WTC11 (cell line): ENCODE measurements around the gene HAVCR2. TPM values are rescaled to one million over a fixed set of nuclear protein-coding genes. Genes with fewer than 3 reads are reported as not detected.

Source experiments
- ATAC-seq: fragments of 200-7000 bp; cut with Tn5 transposase; 2 replicates; pipeline ENCODE4 v1.10.0; 2021; ENCODE audit warnings: mild to moderate bottlenecking, moderate library complexity
- CTCF ChIA-PET: fragments of 300-600 bp; sonication (Branson Sonifier 250); formaldehyde crosslinking; loops from one replicate; lab custom pipeline; 2021; ENCODE audit warnings: antibody characterized with exemption; lab: Charles Lee
- POLR2A ChIA-PET: fragments of 350-600 bp; sonication (Branson Sonifier 250); formaldehyde crosslinking; loops from one replicate; lab custom pipeline; 2021; ENCODE audit warnings: antibody characterized with exemption; lab: Charles Lee
- DNase-seq: peaks from one replicate; pipeline ENCODE4 v3.0.0; 2021; ENCODE audit warnings: low spot score
- H3K27ac Mint-ChIP-seq: 2 replicates; pipeline ENCODE4 v1.8.0; 2021; ENCODE audit warnings: mixed read lengths
- H3K27me3 Mint-ChIP-seq: 2 replicates; pipeline ENCODE4 v1.8.0; 2021; ENCODE audit warnings: low read depth, mild to moderate bottlenecking, moderate library complexity, mixed read lengths
- H3K36me3 Mint-ChIP-seq: 2 replicates; pipeline ENCODE4 v1.8.0; 2021; ENCODE audit warnings: mixed read lengths
- H3K4me1 Mint-ChIP-seq: 2 replicates; pipeline ENCODE4 v1.8.0; 2022; ENCODE audit warnings: mixed read lengths
- H3K4me3 Mint-ChIP-seq: 2 replicates; pipeline ENCODE4 v1.8.0; 2021; ENCODE audit warnings: mild to moderate bottlenecking, moderate library complexity, mixed read lengths
- H3K9me3 Mint-ChIP-seq: 2 replicates; pipeline ENCODE4 v1.8.0; 2021; ENCODE audit warnings: mixed read lengths
- CREB1 ChIP-seq: sonication (generic); formaldehyde crosslinking; IDR thresholded peaks from 2 replicates; pipeline ENCODE4 v1.8.0; 2023; ENCODE audit warnings: mild to moderate bottlenecking, missing genetic modification reagents
- CREM ChIP-seq: sonication (generic); formaldehyde crosslinking; IDR thresholded peaks from 2 replicates; pipeline ENCODE4 v1.8.1; 2022; ENCODE audit warnings: mild to moderate bottlenecking, missing genetic modification reagents, moderate library complexity
- E2F4 ChIP-seq: sonication (generic); formaldehyde crosslinking; IDR thresholded peaks from 2 replicates; pipeline ENCODE4 v1.8.1; 2022; ENCODE audit warnings: low read depth, mild to moderate bottlenecking, moderate library complexity, missing genetic modification reagents, borderline replicate concordance
- ELF4 ChIP-seq: sonication (generic); formaldehyde crosslinking; IDR thresholded peaks from 2 replicates; pipeline ENCODE4 v1.8.1; 2022; ENCODE audit warnings: low read depth, mild to moderate bottlenecking, moderate library complexity, missing genetic modification reagents
- EMX1 ChIP-seq: fragments of 250-450 bp; sonication (Bioruptor Pico); IDR thresholded peaks from 2 replicates; pipeline ENCODE4 v1.8.0; 2021; ENCODE audit warnings: mild to moderate bottlenecking
- ERG ChIP-seq: fragments of 250-450 bp; sonication (Bioruptor Pico); IDR thresholded peaks from 2 replicates; pipeline ENCODE4 v1.8.0; 2021; ENCODE audit warnings: mild to moderate bottlenecking
- ESRRA ChIP-seq: sonication (generic); formaldehyde crosslinking; IDR thresholded peaks from 2 replicates; pipeline ENCODE4 v1.8.1; 2022; ENCODE audit warnings: mild to moderate bottlenecking, missing genetic modification reagents, borderline replicate concordance
- ETV6 ChIP-seq: sonication (generic); formaldehyde crosslinking; IDR thresholded peaks from 2 replicates; pipeline ENCODE4 v1.8.1; 2022; ENCODE audit warnings: mild to moderate bottlenecking, missing genetic modification reagents
- FOXP1 ChIP-seq: sonication (generic); formaldehyde crosslinking; IDR thresholded peaks from 2 replicates; pipeline ENCODE4 v1.8.0; 2022; ENCODE audit warnings: missing genetic modification reagents, mild to moderate bottlenecking, moderate library complexity, borderline replicate concordance
- FOXP4 ChIP-seq: sonication (generic); formaldehyde crosslinking; IDR thresholded peaks from 2 replicates; pipeline ENCODE4 v1.8.0; 2022; ENCODE audit warnings: mild to moderate bottlenecking, missing genetic modification reagents
- JAZF1 ChIP-seq: fragments of 250-450 bp; sonication (Bioruptor Pico); IDR thresholded peaks from 2 replicates; pipeline ENCODE4 v1.9.0; 2021; ENCODE audit warnings: moderate library complexity, mild to moderate bottlenecking, inconsistent platforms
- JUN ChIP-seq: sonication (generic); formaldehyde crosslinking; IDR thresholded peaks from 2 replicates; pipeline ENCODE4 v1.8.0; 2023; ENCODE audit warnings: mild to moderate bottlenecking, missing genetic modification reagents
- MYBL2 ChIP-seq: sonication (generic); formaldehyde crosslinking; IDR thresholded peaks from 2 replicates; pipeline ENCODE4 v1.8.1; 2023; ENCODE audit warnings: mild to moderate bottlenecking, moderate library complexity, missing genetic modification reagents
- NFATC4 ChIP-seq: fragments of 250-450 bp; sonication (Bioruptor Pico); IDR thresholded peaks from 2 replicates; pipeline ENCODE4 v1.9.0; 2021; ENCODE audit warnings: mild to moderate bottlenecking
- NFYB ChIP-seq: sonication (generic); formaldehyde crosslinking; conservative IDR thresholded peaks from 2 replicates; pipeline ENCODE4 v1.8.0; 2022; ENCODE audit warnings: low read depth, missing genetic modification reagents
- NR3C1 ChIP-seq: sonication (generic); formaldehyde crosslinking; conservative IDR thresholded peaks from 2 replicates; pipeline ENCODE4 v1.8.1; 2023; ENCODE audit warnings: low read depth, mild to moderate bottlenecking, missing genetic modification reagents
- OVOL2 ChIP-seq: fragments of 250-450 bp; sonication (Bioruptor Pico); IDR thresholded peaks from 2 replicates; pipeline ENCODE4 v1.9.0; 2021; ENCODE audit warnings: mild to moderate bottlenecking, borderline replicate concordance
- PREB ChIP-seq: sonication (generic); formaldehyde crosslinking; IDR thresholded peaks from 2 replicates; pipeline ENCODE4 v1.8.1; 2022; ENCODE audit warnings: mild to moderate bottlenecking, missing genetic modification reagents, moderate library complexity, borderline replicate concordance
- SMAD3 ChIP-seq: sonication (generic); formaldehyde crosslinking; IDR thresholded peaks from 2 replicates; pipeline ENCODE4 v1.8.0; 2022; ENCODE audit warnings: missing genetic modification reagents, mild to moderate bottlenecking, borderline replicate concordance
- SMAD4 ChIP-seq: sonication (generic); formaldehyde crosslinking; IDR thresholded peaks from 2 replicates; pipeline ENCODE4 v1.8.0; 2022; ENCODE audit warnings: mild to moderate bottlenecking, missing genetic modification reagents
- TEAD1 ChIP-seq: sonication (generic); formaldehyde crosslinking; IDR thresholded peaks from 2 replicates; pipeline ENCODE4 v1.8.0; 2022; ENCODE audit warnings: mild to moderate bottlenecking, missing genetic modification reagents
- USF1 ChIP-seq: sonication (generic); formaldehyde crosslinking; IDR thresholded peaks from 2 replicates; pipeline ENCODE4 v1.8.0; 2022; ENCODE audit warnings: mild to moderate bottlenecking, missing genetic modification reagents
- ZMAT4 ChIP-seq: fragments of 250-450 bp; sonication (Bioruptor Pico); IDR thresholded peaks from 2 replicates; pipeline ENCODE4 v1.9.0; 2021; ENCODE audit warnings: mild to moderate bottlenecking
- ZNF138 ChIP-seq: sonication (generic); formaldehyde crosslinking; conservative IDR thresholded peaks from 2 replicates; pipeline ENCODE4 v1.8.1; 2022; ENCODE audit warnings: mild to moderate bottlenecking, moderate library complexity, missing genetic modification reagents
- ZNF396 ChIP-seq: fragments of 250-450 bp; sonication (Bioruptor Pico); IDR thresholded peaks from 2 replicates; pipeline ENCODE4 v1.8.0; 2021; ENCODE audit warnings: mild to moderate bottlenecking, moderate library complexity, borderline replicate concordance
- total RNA-seq: library from RNA; stranded (reverse); gene quantifications from 3 replicates; pipeline ENCODE4 v1.2.3, GENCODE V29; 2021

HAVCR2 gene
- total RNA-seq, 1 experiment from 2014 or later, result 0.33 TPM

GRCh38 chr5:157107508-157107907 is 1.3 kb downstream of the HAVCR2 start:
- no peak for ATAC-seq
- H3K36me3 Mint-ChIP-seq, result no peaks in the 10 kb centered on the region
- H3K9me3 Mint-ChIP-seq, result no peaks in the 10 kb centered on the region
- ChIA-PET POLR2A (no interaction called here), CTCF (no interaction called here)
- no peak overlapping the region for H3K27ac Mint-ChIP-seq
- H3K4me1 Mint-ChIP-seq, result peaks cover 5% of the 10 kb centered on the region; the same call in 1 of the 2 replicates
- TF ChIP-seq SMAD4 (CRISPR knock-in tag) (no peak), TEAD1 (CRISPR knock-in tag) (no peak), E2F4 (CRISPR knock-in tag) (no peak), CREM (CRISPR knock-in tag) (no peak), OVOL2 (CRISPR knock-in tag) (no peak), ZMAT4 (CRISPR knock-in tag) (no peak), NFYB (CRISPR knock-in tag) (no peak), SMAD3 (no peak), MYBL2 (CRISPR knock-in tag) (no peak)
- DNase-seq, result no peak
- no peaks in the 10 kb centered on the region for H3K27me3 Mint-ChIP-seq
- H3K4me3 Mint-ChIP-seq, result no peak overlapping the region

GRCh38 chr5:157106630-157107461 is 2.0 kb downstream of the HAVCR2 start:
- POLR2A ChIA-PET, result no interaction called here
- TF ChIP-seq JAZF1 (CRISPR knock-in tag) (no peak), CREB1 (no peak), FOXP1 (CRISPR knock-in tag) (no peak), ZNF138 (CRISPR knock-in tag) (no peak), ZNF396 (no peak), ETV6 (CRISPR knock-in tag) (no peak)
- CTCF ChIA-PET, result no interaction called here
- H3K27ac Mint-ChIP-seq, result no peak overlapping the region
- H3K4me1 Mint-ChIP-seq, result peaks cover 5% of the 10 kb centered on the region; the same call in 1 of the 2 replicates
- H3K36me3 Mint-ChIP-seq, result no peaks in the 10 kb centered on the region
- ATAC-seq, result no peak
- no peaks in the 10 kb centered on the region for H3K9me3 Mint-ChIP-seq
- DNase-seq, result no peak
- no peak overlapping the region for H3K4me3 Mint-ChIP-seq
- H3K27me3 Mint-ChIP-seq, result no peaks in the 10 kb centered on the region

GRCh38 chr5:157100140-157100679 is 8.6 kb downstream of the HAVCR2 start:
- DNase-seq (no peak), ATAC-seq (no peak)
- no peaks in the 10 kb centered on the region for H3K4me1 Mint-ChIP-seq
- POLR2A ChIA-PET, result no interaction called here
- H3K9me3 Mint-ChIP-seq, result no peaks in the 10 kb centered on the region
- H3K36me3 Mint-ChIP-seq, result no peaks in the 10 kb centered on the region
- no peaks in the 10 kb centered on the region for H3K27me3 Mint-ChIP-seq
- no peak overlapping the region for H3K4me3 Mint-ChIP-seq
- H3K27ac Mint-ChIP-seq, result no peak overlapping the region
- CTCF ChIA-PET, result no interaction called here
- TF ChIP-seq ZMAT4 (CRISPR knock-in tag) (no peak), ELF4 (CRISPR knock-in tag) (no peak), USF1 (CRISPR knock-in tag) (no peak), NFATC4 (CRISPR knock-in tag) (no peak), NR3C1 (no peak), EMX1 (CRISPR knock-in tag) (no peak), ESRRA (CRISPR knock-in tag) (no peak), PREB (CRISPR knock-in tag) (no peak), JUN (CRISPR knock-in tag) (no peak), ERG (CRISPR knock-in tag) (no peak), FOXP4 (CRISPR knock-in tag) (no peak)
